ENCODE measurements around the gene ENPP6.

ENPP6 gene

GRCh38 chr4:184126800-184127199 is 90.9 kb downstream of the ENPP6 start:
- TF ChIP-seq CTCF (IDR thresholded peaks at IDR 0.05; ENCODE audit: low read depth, low read length) = no peak
- H3K4me3 ChIP-seq (ENCODE audit: low read depth, low read length) = no peak overlapping the region

GRCh38 chr4:184122631-184123408 is 94.9 kb downstream of the ENPP6 start:
- TF ChIP-seq CTCF (IDR thresholded peaks at IDR 0.05; ENCODE audit: low read depth, low read length) = no peak
- H3K4me3 ChIP-seq (ENCODE audit: low read depth, low read length) = no peak overlapping the region

DNA sequence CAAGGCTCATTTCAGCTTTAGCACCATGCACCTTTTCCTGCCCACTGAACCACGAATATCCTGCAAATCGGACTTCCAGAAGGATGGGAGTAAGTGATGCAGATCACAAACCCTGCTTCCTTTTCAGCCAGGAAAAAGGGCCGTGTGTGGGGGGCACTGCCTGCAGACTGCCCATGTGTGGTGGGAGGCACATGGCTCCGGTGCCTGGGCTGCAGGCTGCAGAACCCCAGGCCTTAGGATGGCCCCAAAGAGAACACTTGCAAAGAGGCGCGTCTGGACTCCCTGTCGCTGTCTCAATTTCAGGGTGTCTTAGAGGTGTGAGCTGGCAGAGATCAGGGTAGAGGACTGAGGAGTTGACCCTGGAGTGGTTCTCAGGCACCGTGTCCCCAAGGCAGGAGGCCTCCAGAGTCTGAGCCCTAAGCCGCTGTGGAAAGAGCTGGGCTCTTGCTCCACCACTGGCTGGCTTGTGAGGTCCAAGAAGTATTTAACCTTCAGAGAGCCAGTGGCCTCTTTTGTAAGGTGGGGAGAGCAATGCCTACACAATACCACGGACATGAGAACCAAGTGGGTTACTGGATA is 97.0 kb downstream of the ENPP6 start:
- no peak overlapping the region for H3K4me3 ChIP-seq (ENCODE audit: low read depth, low read length)
- TF ChIP-seq CTCF (IDR thresholded peaks at IDR 0.05; ENCODE audit: low read depth, low read length) = no peak

- no peak for TF ChIP-seq CTCF (IDR thresholded peaks at IDR 0.05; ENCODE audit: low read depth, low read length)
- no peak overlapping the region for H3K4me3 ChIP-seq (ENCODE audit: low read depth, low read length)
Observed at GRCh38 chr4:184117662-184118199, 99.9 kb downstream of the ENPP6 start.

GRCh38 chr4:184115399-184115798 is 102.3 kb downstream of the ENPP6 start:
- no peak for TF ChIP-seq CTCF (IDR thresholded peaks at IDR 0.05; ENCODE audit: low read depth, low read length)
- H3K4me3 ChIP-seq (ENCODE audit: low read depth, low read length) = no peak overlapping the region

DNA sequence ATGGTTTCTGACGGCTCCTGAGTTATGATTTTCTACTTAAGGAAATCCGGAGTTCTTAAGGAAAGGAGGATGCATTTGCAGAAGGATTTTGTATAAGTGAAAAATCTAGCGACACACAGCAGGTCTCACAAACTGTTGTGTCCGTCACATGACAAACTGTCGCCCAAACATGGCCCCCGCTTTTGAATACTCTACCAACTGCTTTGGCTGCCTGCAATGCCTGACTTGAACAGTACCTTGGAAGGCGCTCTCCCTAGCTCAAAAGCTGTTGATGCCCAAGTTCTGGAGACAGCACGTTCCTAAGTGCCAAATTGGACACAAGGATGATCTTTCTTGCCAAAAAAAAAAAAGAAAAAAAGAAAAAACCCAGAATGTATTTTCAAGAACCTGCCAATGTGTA is 103.2 kb downstream of the ENPP6 start:
- H3K4me3 ChIP-seq (ENCODE audit: low read depth, low read length) = no peak overlapping the region
- no peak for TF ChIP-seq CTCF (IDR thresholded peaks at IDR 0.05; ENCODE audit: low read depth, low read length)

DNA sequence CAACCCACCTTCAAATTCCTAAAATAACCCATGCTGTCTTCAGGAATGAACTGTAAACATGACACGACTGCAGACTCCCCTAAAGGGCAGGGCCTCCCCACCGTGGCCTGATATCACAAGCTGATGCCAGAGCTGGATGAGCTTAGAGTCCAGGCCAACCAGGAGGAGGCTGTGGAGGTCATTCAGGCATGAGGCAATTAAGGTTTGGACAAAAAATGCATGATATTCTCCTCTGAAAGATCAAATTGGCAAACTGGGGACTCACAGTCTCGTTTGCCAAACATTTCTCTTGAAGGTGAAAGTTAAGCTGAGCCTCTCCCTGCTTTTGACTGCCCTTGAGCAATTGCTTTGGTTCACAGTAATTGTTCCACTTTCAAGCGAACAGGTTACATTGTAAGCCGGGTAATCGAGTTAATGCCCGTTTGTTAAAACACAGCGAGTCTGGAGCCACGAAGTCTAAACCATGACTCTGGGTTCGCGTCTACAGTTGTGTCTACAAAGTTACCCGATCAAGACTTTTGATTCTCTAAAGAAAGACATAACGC is 105.6 kb downstream of the ENPP6 start:
- TF ChIP-seq CTCF (IDR thresholded peaks at IDR 0.05; ENCODE audit: low read depth, low read length) = no peak
- H3K4me3 ChIP-seq (ENCODE audit: low read depth, low read length) = no peak overlapping the region
